Peyer's patch (tissue), 4 donors: ENCODE measurements around the gene TAGLN2.

Experiments used
- POLR2A ChIP-seq, 2 donors: fragments of 450-650 bp; IDR thresholded peaks; one replicate each; pipeline ENCODE4 v1.5.1; 2017; ENCODE audit warnings: antibody characterized with exemption in 2 of 2, mild to moderate bottlenecking in 2 of 2, moderate library complexity in 2 of 2
- TF ChIP-seq, protein P1 (sequence below), 6 experiments: fragments of 450-650 bp in 4 of 6; fragments of 200-600 bp in 2 of 6; sonication (generic) in 1 of 6; IDR thresholded peaks; one replicate each; pipeline ENCODE4 v1.5.1; 2017 to 2019; ENCODE audit warnings: antibody characterized with exemption in 6 of 6, mild to moderate bottlenecking in 3 of 6, moderate library complexity in 1 of 6

DNA sequence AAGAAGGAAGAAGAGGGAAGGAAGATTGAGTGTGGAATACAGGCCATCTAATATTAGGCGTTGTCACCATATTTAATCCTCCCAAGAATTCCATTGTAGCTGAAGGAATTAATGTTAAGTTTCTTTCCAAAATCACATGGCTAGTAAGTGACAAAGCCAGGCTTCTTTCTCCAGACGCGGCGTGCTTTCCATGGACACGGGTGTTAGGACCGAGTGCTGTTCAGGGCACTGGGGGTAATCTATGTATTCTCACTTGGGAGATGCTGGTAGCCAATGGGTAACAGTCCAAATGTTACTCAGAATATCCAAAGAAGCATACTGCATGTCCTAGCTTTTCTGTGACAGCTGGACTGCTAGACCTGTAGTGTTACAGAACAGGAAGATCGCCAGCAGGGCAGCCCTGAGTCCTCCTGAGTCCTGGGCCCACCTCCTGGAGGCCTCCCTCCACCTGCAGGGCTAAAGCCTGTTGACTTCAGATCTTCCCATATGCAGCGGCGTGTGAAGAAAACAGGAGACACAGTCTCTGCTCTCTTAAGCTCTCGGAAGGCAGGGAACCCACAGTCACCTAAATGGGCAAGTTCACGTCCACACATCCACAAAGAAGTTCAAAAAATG, 14.8 kb upstream of the TAGLN2 start:
- TF ChIP-seq, protein P1, sequence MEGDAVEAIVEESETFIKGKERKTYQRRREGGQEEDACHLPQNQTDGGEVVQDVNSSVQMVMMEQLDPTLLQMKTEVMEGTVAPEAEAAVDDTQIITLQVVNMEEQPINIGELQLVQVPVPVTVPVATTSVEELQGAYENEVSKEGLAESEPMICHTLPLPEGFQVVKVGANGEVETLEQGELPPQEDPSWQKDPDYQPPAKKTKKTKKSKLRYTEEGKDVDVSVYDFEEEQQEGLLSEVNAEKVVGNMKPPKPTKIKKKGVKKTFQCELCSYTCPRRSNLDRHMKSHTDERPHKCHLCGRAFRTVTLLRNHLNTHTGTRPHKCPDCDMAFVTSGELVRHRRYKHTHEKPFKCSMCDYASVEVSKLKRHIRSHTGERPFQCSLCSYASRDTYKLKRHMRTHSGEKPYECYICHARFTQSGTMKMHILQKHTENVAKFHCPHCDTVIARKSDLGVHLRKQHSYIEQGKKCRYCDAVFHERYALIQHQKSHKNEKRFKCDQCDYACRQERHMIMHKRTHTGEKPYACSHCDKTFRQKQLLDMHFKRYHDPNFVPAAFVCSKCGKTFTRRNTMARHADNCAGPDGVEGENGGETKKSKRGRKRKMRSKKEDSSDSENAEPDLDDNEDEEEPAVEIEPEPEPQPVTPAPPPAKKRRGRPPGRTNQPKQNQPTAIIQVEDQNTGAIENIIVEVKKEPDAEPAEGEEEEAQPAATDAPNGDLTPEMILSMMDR (IDR thresholded peaks at IDR 0.05) = no peak
- TF ChIP-seq POLR2A (IDR thresholded peaks at IDR 0.05) = no peak
